Hepatocyte (in vitro differentiated cells): ENCODE results near the gene FOXK1. TPM values are rescaled to one million over a fixed set of nuclear protein-coding genes. Genes with fewer than 3 reads are reported as not detected.

ENCODE experiments used
- DNase-seq: peaks from one replicate; pipeline ENCODE4 v3.0.0-alpha.2; 2016; ENCODE audit warnings: low spot score
- H2AFZ ChIP-seq: fragments of 200-600 bp; sonication (generic); 2 replicates; pipeline ENCODE4 v1.6.0; 2016; ENCODE audit warnings: antibody characterized with exemption, mild to moderate bottlenecking
- H3K27ac ChIP-seq: fragments of 200-600 bp; sonication (generic); 2 replicates; pipeline ENCODE4 v1.5.1; 2016; ENCODE audit warnings: mild to moderate bottlenecking
- H3K27me3 ChIP-seq: fragments of 200-600 bp; sonication (generic); 2 replicates; pipeline ENCODE4 v1.6.1; 2016
- H3K36me3 ChIP-seq: fragments of 200-600 bp; sonication (generic); replicated peaks from 2 replicates; pipeline ENCODE4 v1.5.1; 2016; ENCODE audit warnings: low read depth; ENCODE audit not compliant: insufficient read depth
- H3K4me1 ChIP-seq: fragments of 200-600 bp; sonication (generic); 2 replicates; pipeline ENCODE4 v1.5.1; 2016; ENCODE audit warnings: mild to moderate bottlenecking, moderate library complexity; ENCODE audit not compliant: insufficient read depth
- H3K4me2 ChIP-seq: fragments of 200-600 bp; sonication (generic); 2 replicates; pipeline ENCODE4 v1.6.0; 2016
- H3K4me3 ChIP-seq: fragments of 200-600 bp; sonication (generic); 2 replicates; pipeline ENCODE4 v1.5.1; 2016; ENCODE audit warnings: mild to moderate bottlenecking
- H3K79me2 ChIP-seq: fragments of 200-600 bp; sonication (generic); 2 replicates; pipeline ENCODE4 v1.6.0; 2017; ENCODE audit warnings: mild to moderate bottlenecking
- H3K9me2 ChIP-seq: fragments of 200-600 bp; sonication (generic); replicated peaks from 2 replicates; pipeline ENCODE4 v1.6.0; 2017; ENCODE audit warnings: mild to moderate bottlenecking; ENCODE audit not compliant: insufficient read depth
- H3K9me3 ChIP-seq: fragments of 200-600 bp; sonication (generic); 2 replicates; pipeline ENCODE4 v1.5.1; 2016; ENCODE audit warnings: low read depth, mild to moderate bottlenecking
- H4K20me1 ChIP-seq: fragments of 200-600 bp; sonication (generic); 2 replicates; pipeline ENCODE4 v1.6.0; 2016; ENCODE audit warnings: mild to moderate bottlenecking; ENCODE audit not compliant: insufficient read depth, poor library complexity, severe bottlenecking
- CTCF ChIP-seq: fragments of 200-600 bp; sonication (generic); IDR thresholded peaks from 2 replicates; pipeline ENCODE4 v1.5.1; 2016; ENCODE audit warnings: antibody characterized with exemption, mild to moderate bottlenecking; ENCODE audit not compliant: poor library complexity
- EZH2 ChIP-seq: fragments of 200-600 bp; sonication (generic); IDR thresholded peaks from 2 replicates; pipeline ENCODE4 v1.6.1; 2016; ENCODE audit warnings: antibody characterized with exemption, mild to moderate bottlenecking, borderline replicate concordance
- EZH2phosphoT487 ChIP-seq: fragments of 200-600 bp; sonication (generic); IDR thresholded peaks from one replicate; pipeline ENCODE4 v1.6.1; 2018; ENCODE audit warnings: antibody characterized with exemption, mild to moderate bottlenecking, low read depth, moderate library complexity; ENCODE audit not compliant: unreplicated experiment, severe bottlenecking
- WGBS: methylation state at CpG from one replicate; pipeline ENCODE4 v1.1.6; 2016; ENCODE audit warnings: low lambda C conversion rate; ENCODE audit errors: missing lambda C conversion rate; 5-methylcytosine and 5-hydroxymethylcytosine counted together
- polyA plus RNA-seq: library from polyadenylated mRNA; unstranded; fragments of >200 nt; fragmentation: Nextera tagmentation; extraction: Ambion mirVana; gene quantifications from 2 replicates; pipeline ENCODE4 v1.2.1, GENCODE V29; 2016
- total RNA-seq: library from RNA; depleted of rRNA; stranded (reverse); fragments of >200 nt; gene quantifications from 2 replicates; pipeline ENCODE4 v1.2.3, GENCODE V29; 2014

The FOXK1 gene
- total and polyA plus RNA-seq, 2 experiments from 2014 or later, result 8.3 to 17.8 TPM

DNA sequence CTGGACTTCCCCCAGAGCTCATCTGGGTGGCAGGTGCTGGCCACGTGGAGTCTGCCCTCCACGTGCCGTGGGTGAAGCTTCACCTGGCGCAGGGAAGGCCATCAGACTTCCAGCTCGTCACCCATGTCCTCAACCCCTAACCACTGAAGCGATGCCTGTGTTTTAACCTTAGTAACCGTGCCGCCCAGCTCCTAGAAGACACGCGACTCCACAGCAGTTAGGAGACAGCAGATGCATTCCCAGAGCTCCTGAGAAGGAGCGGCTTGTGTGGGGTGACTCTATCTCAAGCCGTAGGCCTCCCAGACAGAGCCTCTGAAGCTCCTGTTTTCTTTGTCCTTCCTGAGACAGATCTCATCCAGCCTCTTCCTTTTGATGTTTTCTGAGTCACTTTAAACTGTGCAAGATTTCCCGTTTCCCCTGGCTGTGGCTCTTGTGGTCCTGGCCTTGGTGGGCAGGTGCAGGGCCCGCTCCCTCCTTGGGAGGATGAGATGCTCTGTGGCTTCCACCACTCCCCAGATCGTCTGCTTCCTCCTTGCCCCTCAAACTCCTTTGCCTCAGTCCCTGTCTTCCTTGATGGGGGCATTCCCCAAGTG lies 51.9 kb downstream of the FOXK1 start:
- 90% methylated on average over 15 of the region's 15 CpGs for WGBS
- no peak for TF ChIP-seq CTCF
- peaks cover 94% of the 10 kb centered on the region for H3K79me2 ChIP-seq

GRCh38 chr7:4734587-4735345 lies 52.7 kb downstream of the FOXK1 start:
- WGBS, result 95% methylated on average over 22 of the region's 23 CpGs
- no peak overlapping the region for H3K4me3 ChIP-seq
- H3K4me2 ChIP-seq, result no peak overlapping the region
- H3K79me2 ChIP-seq, result peaks cover 88% of the 10 kb centered on the region
- H3K27ac ChIP-seq, result no peak overlapping the region
- TF ChIP-seq EZH2 (no peak), EZH2phosphoT487 (no peak), CTCF (no peak)
- H3K27me3 ChIP-seq, result no peaks in the 10 kb centered on the region
- H3K9me3 ChIP-seq, result no peaks in the 10 kb centered on the region
- no peak overlapping the region for H2AFZ ChIP-seq
- H3K36me3 ChIP-seq, result no peaks in the 10 kb centered on the region
- H4K20me1 ChIP-seq, result peaks cover 6% of the 10 kb centered on the region
- no peaks in the 10 kb centered on the region for H3K9me2 ChIP-seq
- peaks cover 16% of the 10 kb centered on the region for H3K4me1 ChIP-seq
- DNase-seq, result no peak

More for the DNA sequence above, 51.9 kb downstream of the FOXK1 start:
- H2AFZ ChIP-seq, result no peak overlapping the region
- no peak overlapping the region for H3K4me3 ChIP-seq
- H3K9me3 ChIP-seq, result no peaks in the 10 kb centered on the region
- no peaks in the 10 kb centered on the region for H3K9me2 ChIP-seq
- no peak overlapping the region for H3K4me2 ChIP-seq
- H3K27ac ChIP-seq, result no peak overlapping the region
- peaks cover 6% of the 10 kb centered on the region for H4K20me1 ChIP-seq
- DNase-seq, result no peak
- H3K4me1 ChIP-seq, result peaks cover 9% of the 10 kb centered on the region
- no peaks in the 10 kb centered on the region for H3K36me3 ChIP-seq
- H3K27me3 ChIP-seq, result no peaks in the 10 kb centered on the region

GRCh38 chr7:4737300-4737699 lies 55.2 kb downstream of the FOXK1 start:
- peaks cover 88% of the 10 kb centered on the region for H3K79me2 ChIP-seq

More at GRCh38 chr7:4737300-4737699, 55.2 kb downstream of the FOXK1 start:
- 97% methylated on average over 15 of the region's 15 CpGs for WGBS
- Histone ChIP-seq H3K4me2 (no peak overlapping the region), H3K27ac (no peak overlapping the region), H3K9me2 (no peaks in the 10 kb centered on the region), H3K4me1 (peaks cover 20% of the 10 kb centered on the region), H4K20me1 (peaks cover 6% of the 10 kb centered on the region), H2AFZ (no peak overlapping the region), H3K9me3 (no peaks in the 10 kb centered on the region), H3K27me3 (no peaks in the 10 kb centered on the region), H3K4me3 (no peak overlapping the region), H3K36me3 (no peaks in the 10 kb centered on the region)
- DNase-seq, result no peak
- TF ChIP-seq EZH2phosphoT487 (no peak), CTCF (no peak), EZH2 (no peak)
